H9 (cell line): ENCODE measurements around the gene RPIA. TPM values are rescaled to one million over a fixed set of nuclear protein-coding genes. Genes with fewer than 3 reads are reported as not detected.

Source experiments
- DNase-seq: peaks from one replicate; pipeline ENCODE4 v3.0.0-alpha.2; 2017
- H2AFZ ChIP-seq: one replicate; pipeline ENCODE4 v1.6.1; 2013; ENCODE audit warnings: mild to moderate bottlenecking, low read length, control low read depth, moderate library complexity
- H2AK5ac ChIP-seq: 2 replicates; pipeline ENCODE4 v1.6.1; 2013; ENCODE audit warnings: low read length, control low read depth, mixed read lengths; ENCODE audit not compliant: insufficient read length
- H2BK120ac ChIP-seq: one replicate; pipeline ENCODE4 v1.6.1; 2013; ENCODE audit warnings: low read depth, mild to moderate bottlenecking, low read length, control low read depth, inconsistent platforms; ENCODE audit not compliant: poor library complexity, severe bottlenecking
- H2BK12ac ChIP-seq: 2 replicates; pipeline ENCODE4 v1.6.1; 2013; ENCODE audit warnings: low read length, control low read depth, mixed read lengths, low read depth; ENCODE audit not compliant: insufficient read length
- H2BK15ac ChIP-seq: 2 replicates; pipeline ENCODE4 v1.6.1; 2013; ENCODE audit warnings: low read depth, low read length, control low read depth
- H2BK20ac ChIP-seq: one replicate; pipeline ENCODE4 v1.6.1; 2013; ENCODE audit warnings: low read depth, mild to moderate bottlenecking, low read length, control low read depth, inconsistent platforms; ENCODE audit not compliant: poor library complexity, severe bottlenecking
- H2BK5ac ChIP-seq: 2 replicates; pipeline ENCODE4 v1.6.1; 2013; ENCODE audit warnings: low read length, control low read depth, mixed read lengths; ENCODE audit not compliant: insufficient read length
- H3K14ac ChIP-seq: 2 replicates; pipeline ENCODE4 v1.6.1; 2013; ENCODE audit warnings: low read length, control low read depth; ENCODE audit not compliant: insufficient read depth
- H3K18ac ChIP-seq: 2 replicates; pipeline ENCODE4 v1.6.1; 2013; ENCODE audit warnings: low read depth, mild to moderate bottlenecking, mixed read lengths, low read length, control low read depth; ENCODE audit not compliant: insufficient read length
- H3K23ac ChIP-seq: 2 replicates; pipeline ENCODE4 v1.6.1; 2013; ENCODE audit warnings: low read length, control low read depth, mixed read lengths, low read depth; ENCODE audit not compliant: insufficient read length
- H3K23me2 ChIP-seq: 2 replicates; pipeline ENCODE4 v1.6.1; 2013; ENCODE audit warnings: low read depth, mild to moderate bottlenecking, mixed read lengths, low read length, control low read depth; ENCODE audit not compliant: insufficient read length, poor library complexity, severe bottlenecking
- H3K27ac ChIP-seq: 2 replicates; pipeline ENCODE4 v1.5.1; 2013; ENCODE audit warnings: low read length, control low read depth, mixed read lengths, low read depth; ENCODE audit not compliant: insufficient read length
- H3K27me3 ChIP-seq: 2 replicates; pipeline ENCODE4 v1.6.1; 2013; ENCODE audit warnings: low read length, control low read depth, inconsistent platforms; ENCODE audit not compliant: insufficient read depth
- H3K4ac ChIP-seq: 2 replicates; pipeline ENCODE4 v1.6.1; 2013; ENCODE audit warnings: low read depth, mild to moderate bottlenecking, control low read depth, inconsistent platforms, low read length, moderate library complexity
- H3K4me1 ChIP-seq: 2 replicates; pipeline ENCODE4 v1.6.1; 2013; ENCODE audit warnings: low read length, control low read depth, inconsistent platforms; ENCODE audit not compliant: insufficient read depth
- H3K4me2 ChIP-seq: 2 replicates; pipeline ENCODE4 v1.6.1; 2013; ENCODE audit warnings: low read length, control low read depth, mixed read lengths; ENCODE audit not compliant: insufficient read length, insufficient read depth
- H3K56ac ChIP-seq: 2 replicates; pipeline ENCODE4 v1.6.1; 2013; ENCODE audit warnings: low read depth, mild to moderate bottlenecking, mixed read lengths, low read length, control low read depth; ENCODE audit not compliant: insufficient read length
- H3K79me1 ChIP-seq: 2 replicates; pipeline ENCODE4 v1.6.1; 2013; ENCODE audit warnings: low read depth, mild to moderate bottlenecking, moderate library complexity, low read length, control low read depth, inconsistent platforms; ENCODE audit not compliant: insufficient read depth, poor library complexity, severe bottlenecking
- H3K79me2 ChIP-seq: 2 replicates; pipeline ENCODE4 v1.6.1; 2013; ENCODE audit warnings: low read length, control low read depth, inconsistent platforms; ENCODE audit not compliant: insufficient read depth
- H3K9ac ChIP-seq: 2 replicates; pipeline ENCODE4 v1.6.1; 2013; ENCODE audit warnings: low read length, control low read depth, mixed read lengths; ENCODE audit not compliant: insufficient read length; ENCODE audit errors: extremely low read depth
- H3K9me3 ChIP-seq: one replicate; pipeline ENCODE4 v1.6.1; 2013; ENCODE audit warnings: low read depth, low read length, inconsistent platforms; ENCODE audit not compliant: control insufficient read depth
- H3T11ph ChIP-seq: one replicate; pipeline ENCODE4 v1.6.1; 2013; ENCODE audit warnings: mild to moderate bottlenecking, low read length, control low read depth, inconsistent platforms
- H4K20me1 ChIP-seq: one replicate; pipeline ENCODE4 v1.6.1; 2013; ENCODE audit not compliant: control insufficient read depth, insufficient read length, insufficient read depth
- H4K5ac ChIP-seq: 2 replicates; pipeline ENCODE4 v1.6.1; 2013; ENCODE audit warnings: low read depth, mild to moderate bottlenecking, mixed read lengths, low read length, control low read depth; ENCODE audit not compliant: insufficient read length
- H4K8ac ChIP-seq: replicated peaks from 2 replicates; pipeline ENCODE4 v1.6.1; 2013; ENCODE audit warnings: low read length, control low read depth, mixed read lengths, low read depth; ENCODE audit not compliant: insufficient read length
- H4K91ac ChIP-seq: 2 replicates; pipeline ENCODE4 v1.6.1; 2013; ENCODE audit warnings: low read depth, mild to moderate bottlenecking, moderate library complexity, mixed read lengths, low read length, control low read depth; ENCODE audit not compliant: insufficient read length
- H3K27ac Mint-ChIP-seq, 3 experiments: 2 replicates in 2 of 3; 3 replicates in 1 of 3; pipeline ENCODE4 v1.8.0; 2020 to 2021; ENCODE audit warnings: mixed read lengths in 3 of 3, mild to moderate bottlenecking in 1 of 3, moderate library complexity in 1 of 3
- H3K27me3 Mint-ChIP-seq: 2 replicates; pipeline ENCODE4 v1.8.0; 2021; ENCODE audit warnings: low read depth, mild to moderate bottlenecking, moderate library complexity, mixed read lengths
- H3K36me3 Mint-ChIP-seq, 3 experiments: 2 replicates in 2 of 3; 3 replicates in 1 of 3; pipeline ENCODE4 v1.8.0; 2020 to 2021; ENCODE audit warnings: low read depth in 3 of 3, mixed read lengths in 3 of 3; ENCODE audit not compliant: insufficient read depth in 1 of 3
- H3K4me1 Mint-ChIP-seq, 2 experiments: 2 replicates each; pipeline ENCODE4 v1.8.0; 2020; ENCODE audit warnings: mixed read lengths in 2 of 2
- H3K4me3 Mint-ChIP-seq, 2 experiments: 2 replicates in 1 of 2; 3 replicates in 1 of 2; pipeline ENCODE4 v1.8.0; 2020 to 2021; ENCODE audit warnings: mild to moderate bottlenecking in 2 of 2, mixed read lengths in 2 of 2, moderate library complexity in 1 of 2
- H3K9me3 Mint-ChIP-seq, 2 experiments: 2 replicates in 1 of 2; 3 replicates in 1 of 2; pipeline ENCODE4 v1.8.0; 2020; ENCODE audit warnings: mild to moderate bottlenecking in 2 of 2, mixed read lengths in 2 of 2, moderate library complexity in 1 of 2
- total RNA-seq: library from RNA; stranded (reverse); gene quantifications from 2 replicates; pipeline ENCODE4 v1.2.1, GENCODE V29; 2021
- TF ChIP-seq, protein P1 (sequence below): fragments of 200-600 bp; sonication (generic); conservative IDR thresholded peaks from 3 replicates; pipeline ENCODE4 v1.8.0; 2021; ENCODE audit warnings: antibody characterized with exemption, mild to moderate bottlenecking

RPIA gene
- total RNA-seq, 1 experiment from 2014 or later, result 18.6 TPM

- Histone ChIP-seq H3K79me2 (peaks cover under 1% of the 10 kb centered on the region; the same call in 1 of the 2 replicates), H3K27ac (no peak overlapping the region), H3K4me2 (no peak overlapping the region), H3K18ac (no peak overlapping the region), H4K20me1 (no peaks in the 10 kb centered on the region), H3K56ac (no peak overlapping the region), H3K9me3 (peaks cover 13% of the 10 kb centered on the region), H2BK5ac (no peak overlapping the region), H2BK15ac (no peak overlapping the region), H3T11ph (no peak overlapping the region), H2AFZ (no peak overlapping the region), H4K8ac (no peak overlapping the region), H3K27me3 (no peaks in the 10 kb centered on the region), H2BK12ac (no peak overlapping the region), H3K14ac (no peak overlapping the region), H2BK120ac (no peak overlapping the region), H2BK20ac (no peak overlapping the region), H3K79me1 (no peaks in the 10 kb centered on the region), H3K23ac (no peak overlapping the region), H4K5ac (no peak overlapping the region), H2AK5ac (no peak overlapping the region), H3K4me1 (no peaks in the 10 kb centered on the region), H3K9ac (no peak overlapping the region), H4K91ac (no peak overlapping the region), H3K4ac (no peak overlapping the region), H3K23me2 (peaks cover 11% of the 10 kb centered on the region)
- TF ChIP-seq, protein P1, sequence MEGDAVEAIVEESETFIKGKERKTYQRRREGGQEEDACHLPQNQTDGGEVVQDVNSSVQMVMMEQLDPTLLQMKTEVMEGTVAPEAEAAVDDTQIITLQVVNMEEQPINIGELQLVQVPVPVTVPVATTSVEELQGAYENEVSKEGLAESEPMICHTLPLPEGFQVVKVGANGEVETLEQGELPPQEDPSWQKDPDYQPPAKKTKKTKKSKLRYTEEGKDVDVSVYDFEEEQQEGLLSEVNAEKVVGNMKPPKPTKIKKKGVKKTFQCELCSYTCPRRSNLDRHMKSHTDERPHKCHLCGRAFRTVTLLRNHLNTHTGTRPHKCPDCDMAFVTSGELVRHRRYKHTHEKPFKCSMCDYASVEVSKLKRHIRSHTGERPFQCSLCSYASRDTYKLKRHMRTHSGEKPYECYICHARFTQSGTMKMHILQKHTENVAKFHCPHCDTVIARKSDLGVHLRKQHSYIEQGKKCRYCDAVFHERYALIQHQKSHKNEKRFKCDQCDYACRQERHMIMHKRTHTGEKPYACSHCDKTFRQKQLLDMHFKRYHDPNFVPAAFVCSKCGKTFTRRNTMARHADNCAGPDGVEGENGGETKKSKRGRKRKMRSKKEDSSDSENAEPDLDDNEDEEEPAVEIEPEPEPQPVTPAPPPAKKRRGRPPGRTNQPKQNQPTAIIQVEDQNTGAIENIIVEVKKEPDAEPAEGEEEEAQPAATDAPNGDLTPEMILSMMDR, result no peak
- H3K4me3 Mint-ChIP-seq, result no peak overlapping the region
- no peak overlapping the region for H3K27ac Mint-ChIP-seq
- peaks cover 6% of the 10 kb centered on the region for H3K27me3 Mint-ChIP-seq
- peaks cover 13 to 15% of the 10 kb centered on the region in 2 experiments for H3K4me1 Mint-ChIP-seq
- H3K9me3 Mint-ChIP-seq, result peaks cover 69 to 79% of the 10 kb centered on the region in 2 experiments
- H3K36me3 Mint-ChIP-seq, result peaks cover 45 to 70% (median 53%) of the 10 kb centered on the region in 3 experiments
- DNase-seq, result no peak
Measured at GRCh38 chr2:88687384-88687783, 4.1 kb upstream of the RPIA start.
